NCI-H2171 treated with DMSO at 0.1 percent for 48 hours (cell line): ENCODE measurements around the gene SIGLEC8.
"Not testable (repeated sequence)": the region's sequence is repeated elsewhere in the genome, so short reads cannot be mapped to it uniquely, and the experiment has no call there.

Source experiments
- DNase-seq: peaks from one replicate; lab custom pipeline; 2025; lab: John Stamatoyannopoulos, UW

SIGLEC8 gene

GRCh38 chr19:51458051-51458645 is at the start of gene SIGLEC8:
TSS of gene SIGLEC8 (minus strand) at chr19:51458454. CDS start at chr19:51458387, 67 bp downstream.
- no peak for DNase-seq

- no peak for DNase-seq
Measured at GRCh38 chr19:51507640-51508058, 49.4 kb upstream of the SIGLEC8 start.

GRCh38 chr19:51507192-51507591 is 48.9 kb upstream of the SIGLEC8 start:
- no peak for DNase-seq

DNA sequence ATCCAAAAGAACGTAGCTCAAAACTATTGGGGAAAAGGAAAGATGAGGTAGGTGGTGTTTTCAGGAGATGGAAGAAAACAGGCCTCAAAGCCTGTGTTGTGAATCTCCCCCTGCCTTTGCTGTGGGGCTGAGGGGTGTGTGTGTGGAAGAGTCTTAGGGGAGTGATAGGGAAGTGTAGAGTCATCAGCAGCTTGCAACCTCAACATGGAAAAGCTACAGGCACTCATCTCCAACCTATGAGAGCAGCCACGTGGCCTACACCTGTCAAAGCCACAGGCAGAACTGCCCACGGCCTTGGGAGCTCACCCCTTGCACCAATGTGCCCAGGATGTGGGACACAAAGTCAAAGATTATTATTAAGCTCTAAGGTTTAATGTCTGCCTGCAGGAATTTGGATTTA is 47.6 kb upstream of the SIGLEC8 start:
- DNase-seq: no peak

DNA sequence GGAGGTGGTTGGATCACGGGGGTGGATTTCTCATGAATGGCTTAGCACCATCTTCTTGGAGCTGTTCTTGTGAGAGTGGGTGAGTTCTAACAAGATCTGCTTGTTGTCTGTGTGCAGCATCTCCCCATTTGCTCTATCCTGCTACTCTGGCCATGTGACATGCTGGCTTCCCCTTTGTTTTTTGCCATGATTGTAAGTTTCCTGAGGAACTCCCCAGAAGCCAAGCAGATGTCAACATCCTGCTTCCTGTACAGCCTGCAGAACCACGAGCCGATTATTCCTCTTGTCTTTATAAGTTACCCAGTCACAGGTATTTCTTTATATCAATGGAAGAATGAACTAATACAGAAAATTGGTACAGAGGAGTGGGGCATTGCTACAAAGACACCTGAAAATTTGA is 45.6 kb upstream of the SIGLEC8 start:
- DNase-seq: no peak

DNA sequence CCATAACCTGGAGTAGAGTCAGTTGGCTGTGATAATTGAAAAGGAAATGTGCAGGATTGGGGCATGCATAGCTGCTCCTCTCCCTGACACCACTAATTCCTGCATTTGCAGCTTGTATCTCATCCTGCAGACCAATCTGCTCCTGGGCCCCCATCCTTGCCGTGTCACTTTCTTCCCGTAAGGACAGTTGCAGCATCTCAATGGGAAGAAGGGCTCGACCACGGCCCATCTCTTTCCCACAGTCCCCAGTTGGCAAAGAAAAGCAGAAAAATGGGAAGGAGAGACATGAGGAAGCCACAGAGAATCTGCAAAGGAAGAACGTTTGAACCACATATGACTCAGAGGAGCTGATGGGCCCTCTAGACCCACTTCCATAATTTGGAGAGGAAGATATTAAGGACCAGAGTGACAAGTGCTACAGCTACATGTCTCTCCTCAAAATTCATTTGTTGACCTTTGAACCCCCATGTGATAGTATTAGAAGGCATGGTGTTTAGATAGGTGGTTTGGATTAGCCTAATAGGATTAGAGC is 45.1 kb upstream of the SIGLEC8 start:
- no peak for DNase-seq

DNA sequence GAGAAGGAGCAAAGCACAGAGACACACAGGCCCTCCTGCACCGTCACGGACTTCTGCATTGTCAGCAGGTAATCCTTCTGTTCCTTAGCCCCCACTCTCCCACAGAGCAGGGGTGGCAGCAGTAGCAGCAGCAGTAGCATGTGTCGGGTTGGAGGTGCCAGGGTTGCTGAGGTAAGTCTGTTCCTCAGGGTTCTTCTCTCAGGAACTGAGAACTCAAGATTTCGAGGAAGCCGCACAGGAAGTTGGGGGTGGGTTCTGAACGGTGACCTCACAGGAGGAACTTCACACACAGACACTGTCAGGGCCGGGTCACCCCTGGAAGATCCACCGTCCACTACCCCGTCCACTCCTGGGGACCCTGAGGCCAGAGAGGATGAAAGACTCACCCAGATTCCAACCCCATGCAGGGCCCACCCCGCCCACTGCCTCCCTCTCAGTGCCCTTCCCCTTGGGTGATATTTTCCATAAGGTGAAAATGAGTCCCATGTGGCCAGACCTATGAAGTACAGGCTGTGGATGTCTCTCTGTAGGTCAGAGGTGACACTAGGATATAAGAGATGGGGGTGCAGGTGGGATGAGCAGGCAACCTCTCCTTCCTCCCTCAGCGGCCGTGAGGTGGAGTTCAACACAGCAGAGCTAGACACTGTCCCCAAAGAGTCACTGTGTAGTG is 43.5 kb upstream of the SIGLEC8 start, which contains the start of gene SIGLEC12:
SIGLEC12 (minus strand) TSS at position 207 of the 670 bp plus-strand sequence; CDS start at position 140, 67 bp downstream.
- no peak for DNase-seq

DNA sequence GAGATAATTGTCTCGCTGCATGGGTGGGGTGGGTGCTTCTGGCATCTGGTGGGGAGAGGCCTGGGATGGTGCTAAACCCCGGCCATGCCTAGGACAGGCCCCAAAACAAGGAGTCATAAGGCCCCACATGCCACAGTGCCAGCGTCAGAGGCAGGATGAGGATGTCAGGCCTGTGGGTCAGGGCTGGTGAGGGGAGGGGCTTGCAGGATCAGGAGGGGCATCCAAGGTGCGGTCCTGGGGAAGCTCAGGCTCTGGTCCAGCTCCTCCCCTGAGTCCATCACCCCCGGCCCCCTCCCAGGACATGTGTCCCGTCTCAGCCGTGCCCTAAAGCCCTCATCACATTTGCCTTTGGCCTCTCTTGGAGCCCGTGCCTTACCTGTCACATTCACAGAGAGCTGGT is 42.7 kb upstream of the SIGLEC8 start:
- DNase-seq: not testable (repeated sequence)

- no peak for DNase-seq
Measured at GRCh38 chr19:51497666-51498065, 39.4 kb upstream of the SIGLEC8 start.

DNA sequence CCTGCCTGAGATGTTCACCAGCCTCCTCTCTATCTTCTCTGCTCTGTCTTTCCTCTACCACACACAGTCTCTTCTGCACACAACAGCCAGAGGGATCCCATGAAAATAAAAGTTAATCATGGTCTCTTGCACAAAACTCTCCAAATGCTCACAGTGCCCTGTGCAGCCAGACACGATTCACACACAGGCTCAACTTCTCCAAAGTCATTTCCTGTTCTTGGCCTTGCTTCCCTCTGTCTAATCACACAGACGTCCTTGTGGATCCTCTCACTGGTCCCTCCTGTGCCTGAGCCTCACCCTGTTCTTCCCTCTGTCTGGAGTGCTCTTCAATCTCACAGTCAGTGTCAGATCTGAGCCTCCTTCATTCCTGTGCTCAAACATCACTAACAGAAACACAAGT is 35.5 kb upstream of the SIGLEC8 start:
- DNase-seq: no peak

GRCh38 chr19:51491586-51491985 is 33.3 kb upstream of the SIGLEC8 start:
- DNase-seq: no peak

GRCh38 chr19:51490676-51491075 is 32.4 kb upstream of the SIGLEC8 start:
- peak; percentile 1 for DNase-seq

DNA sequence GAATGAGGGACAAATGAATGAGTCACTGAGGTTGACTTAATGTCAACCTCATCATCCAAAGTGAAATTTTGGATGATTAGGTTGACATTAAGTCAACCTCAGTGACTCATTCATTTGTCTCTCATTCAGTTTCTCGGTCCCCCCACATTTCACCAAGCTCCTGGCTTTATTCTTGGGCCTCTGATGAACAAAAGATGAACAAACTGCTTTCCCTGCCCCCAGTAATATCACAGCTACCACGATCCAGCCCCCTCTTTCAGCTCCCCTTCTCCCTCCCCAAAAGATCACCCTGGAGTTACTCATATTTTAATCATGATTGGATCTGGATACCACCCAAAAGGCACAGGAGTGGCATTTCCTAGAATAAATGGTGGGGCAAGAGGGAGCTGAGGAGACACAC is 30.9 kb upstream of the SIGLEC8 start:
- no peak for DNase-seq

GRCh38 chr19:51488491-51488890 is 30.2 kb upstream of the SIGLEC8 start:
- no peak for DNase-seq

DNA sequence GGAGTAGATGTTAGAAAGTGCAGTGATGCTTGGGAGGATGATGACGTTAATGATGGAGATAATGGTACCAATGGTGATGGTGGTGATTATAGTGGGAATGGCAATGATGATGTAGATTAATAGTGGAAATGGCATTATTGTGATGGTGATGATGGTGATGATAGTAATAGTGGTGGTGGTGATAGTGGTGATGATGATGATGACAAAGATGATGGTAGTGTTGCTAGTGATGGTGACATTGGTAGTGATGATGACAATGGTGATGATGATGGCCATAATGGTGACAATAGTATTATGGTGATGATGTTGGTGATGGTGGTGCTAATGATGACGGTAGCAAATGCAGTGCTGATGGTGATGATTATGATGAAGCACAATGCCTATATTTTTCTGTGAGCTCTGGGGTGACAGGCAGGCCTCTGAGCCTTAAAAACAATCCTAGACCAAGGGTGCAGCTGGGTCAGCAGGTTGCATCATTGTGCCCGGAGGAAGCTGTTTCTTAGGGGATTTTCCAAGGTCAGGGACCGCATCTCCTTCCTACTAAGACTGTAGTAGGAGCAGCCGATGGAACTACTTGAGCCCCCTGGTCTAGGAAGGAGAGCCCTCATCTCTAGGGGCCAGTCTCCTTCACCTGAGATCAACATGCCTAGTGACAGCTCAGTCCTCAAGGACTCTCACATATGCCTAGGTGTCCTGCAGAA is 27.9 kb upstream of the SIGLEC8 start:
- no peak for DNase-seq

DNA sequence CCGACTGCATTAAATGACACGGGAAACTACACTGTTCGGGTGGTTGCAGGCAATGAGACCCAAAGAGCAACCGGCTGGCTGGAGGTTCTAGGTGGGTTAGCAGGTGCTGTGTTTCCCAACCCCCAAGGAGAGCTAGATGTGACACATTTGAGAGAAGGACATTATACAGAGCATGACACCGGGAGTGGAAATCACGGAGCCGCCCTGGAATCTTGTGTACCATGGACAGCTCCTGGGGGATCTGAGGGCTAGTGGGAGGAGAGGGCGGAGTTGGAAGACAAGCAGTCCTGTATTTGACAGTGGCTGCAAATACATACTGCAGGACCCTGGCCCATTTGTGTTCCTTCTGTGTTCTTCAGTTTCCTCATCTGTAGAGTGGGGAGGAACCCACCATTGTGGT is 22.3 kb upstream of the SIGLEC8 start:
- DNase-seq: no peak

DNA sequence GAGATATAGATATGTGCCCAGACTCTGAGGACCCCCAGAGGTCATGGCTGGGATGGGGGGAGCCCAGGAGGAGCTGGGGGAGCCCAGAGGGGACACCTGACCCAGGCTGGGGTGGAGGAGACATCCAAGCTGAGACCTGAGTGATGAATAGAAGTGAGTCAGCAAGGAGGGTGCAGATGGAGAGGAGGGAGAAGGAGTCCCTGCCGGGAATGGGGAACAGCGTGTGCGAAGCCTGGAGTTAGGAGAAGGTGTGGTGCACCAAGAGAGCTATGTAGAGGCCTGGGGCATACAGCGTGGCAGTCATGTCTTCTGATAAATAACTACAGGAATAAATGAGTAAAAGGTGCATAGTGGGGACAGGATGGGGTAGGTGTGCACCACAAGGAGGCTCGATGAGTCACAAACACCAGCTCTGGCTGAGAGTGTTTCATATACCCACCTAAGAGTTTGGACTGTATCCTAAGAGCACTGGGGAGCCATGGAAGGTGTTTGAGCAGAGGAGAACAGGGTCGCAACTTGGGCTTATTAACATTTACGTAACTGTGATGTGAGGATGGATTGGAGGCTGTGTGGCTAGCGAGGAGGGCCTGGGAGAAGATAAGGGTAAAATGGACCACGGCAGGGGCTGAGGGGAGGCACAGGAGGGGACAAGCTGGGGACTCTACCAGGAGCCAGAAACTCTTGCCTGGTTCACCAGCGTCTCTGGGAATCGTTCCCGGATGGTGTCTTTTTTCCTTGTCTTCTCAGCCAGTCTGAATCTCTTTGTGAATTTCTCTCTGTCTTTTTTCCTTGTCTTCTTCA is 21.5 kb upstream of the SIGLEC8 start:
- no peak for DNase-seq

GRCh38 chr19:51478381-51479234 is 20.4 kb upstream of the SIGLEC8 start, which contains the start of gene CEACAM18:
TSS of gene CEACAM18 (plus strand) at chr19:51478539.
- no peak for DNase-seq

DNA sequence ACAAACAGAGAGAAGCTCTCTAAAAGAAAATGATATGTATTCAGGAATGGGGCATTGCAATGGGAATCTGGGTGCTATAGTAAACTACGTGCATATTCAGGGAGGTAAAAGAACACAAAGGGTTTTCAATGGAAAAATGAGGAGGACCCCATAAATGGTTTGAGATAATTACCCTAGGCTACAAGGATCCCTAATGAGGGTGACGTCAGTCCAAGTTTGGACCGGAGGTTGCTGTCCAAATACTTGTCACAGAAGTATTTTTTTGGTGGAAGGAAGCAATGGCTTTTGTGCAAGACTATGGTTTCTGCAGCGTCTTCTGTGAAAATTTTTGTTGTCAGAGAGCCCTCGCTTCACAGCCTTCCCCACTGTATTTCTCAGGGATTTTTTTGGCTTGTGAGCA is 19.1 kb upstream of the SIGLEC8 start:
- DNase-seq: no peak

- DNase-seq: no peak
Measured at GRCh38 chr19:51476164-51476563, 17.9 kb upstream of the SIGLEC8 start.
